Measurements from ENCODE around the gene ROBO1.
A peak's percentile ranks its signal among the peaks of the same experiment; 100 is the strongest.
"Not testable (repeated sequence)": the region's sequence is repeated elsewhere in the genome, so short reads cannot be mapped to it uniquely, and the experiment has no call there.

The ROBO1 gene

GRCh38 chr3:79790177-79790576, 22.4 kb upstream of the ROBO1 start:
- not testable (repeated sequence) for H3K27ac ChIP-seq
- peak; percentile 17; the same call in 1 of the 2 replicates for TF ChIP-seq CTCF (IDR thresholded peaks at IDR 0.05)

- TF ChIP-seq ZFX (IDR thresholded peaks at IDR 0.05; ENCODE audit: borderline replicate concordance) = no peak
- TF ChIP-seq CTCF (IDR thresholded peaks at IDR 0.05) = no peak
- H3K27ac ChIP-seq = no peak overlapping the region
Measured at GRCh38 chr3:79773291-79773690, 5.5 kb upstream of the ROBO1 start.

- TF ChIP-seq CTCF (IDR thresholded peaks at IDR 0.05) (no peak), ZFX (IDR thresholded peaks at IDR 0.05; ENCODE audit: borderline replicate concordance) (no peak)
- H3K27ac ChIP-seq = no peak overlapping the region
Measured at GRCh38 chr3:79769229-79769628, 1.4 kb upstream of the ROBO1 start.

- no peak for TF ChIP-seq ZFX (IDR thresholded peaks at IDR 0.05; ENCODE audit: borderline replicate concordance)
- no peak for TF ChIP-seq CTCF (IDR thresholded peaks at IDR 0.05)
- no peak overlapping the region for H3K27ac ChIP-seq
Measured at GRCh38 chr3:79767194-79767904, 449 bp downstream of the ROBO1 start.

- TF ChIP-seq ZFX (IDR thresholded peaks at IDR 0.05; ENCODE audit: borderline replicate concordance) (no peak), CTCF (IDR thresholded peaks at IDR 0.05) (no peak)
- no peak overlapping the region for H3K27ac ChIP-seq
Measured at GRCh38 chr3:79766496-79767193, 1.2 kb downstream of the ROBO1 start.

GRCh38 chr3:79765911-79766310, 1.9 kb downstream of the ROBO1 start:
- no peak overlapping the region for H3K27ac ChIP-seq
- TF ChIP-seq CTCF (IDR thresholded peaks at IDR 0.05) = no peak
- TF ChIP-seq ZFX (IDR thresholded peaks at IDR 0.05; ENCODE audit: borderline replicate concordance) = no peak

- no peak for TF ChIP-seq ZFX (IDR thresholded peaks at IDR 0.05; ENCODE audit: borderline replicate concordance)
- no peak for TF ChIP-seq CTCF (IDR thresholded peaks at IDR 0.05)
- H3K27ac ChIP-seq = no peak overlapping the region
Measured at GRCh38 chr3:79761441-79761840, 6.4 kb downstream of the ROBO1 start.
